ENCODE results near the gene ACSS2.

The ACSS2 gene

GRCh38 chr20:34849778-34850177 is 26.6 kb upstream of the ACSS2 start:
- H3K27me3 ChIP-seq (ENCODE audit: insufficient read depth, insufficient read length): no peaks in the 10 kb centered on the region
- no peaks in the 10 kb centered on the region for H3K4me1 ChIP-seq (ENCODE audit: insufficient read depth, insufficient read length)
- H3K9ac ChIP-seq (ENCODE audit: insufficient read length, low read depth): no peak overlapping the region
- H3K9me3 ChIP-seq (ENCODE audit: insufficient read depth, low read length): no peaks in the 10 kb centered on the region
- TF ChIP-seq YY1 (IDR thresholded peaks at IDR 0.05; ENCODE audit: insufficient read depth, insufficient read length): no peak
- TF ChIP-seq SUZ12 (IDR thresholded peaks at IDR 0.05; ENCODE audit: extremely low read depth, insufficient read depth, insufficient read length): no peak
- no peak for TF ChIP-seq ZNF274 (IDR thresholded peaks at IDR 0.05; ENCODE audit: low read depth, low read length)
- no peak for DNase-seq (ENCODE audit: low read depth, low spot score)
- peaks cover 39% of the 10 kb centered on the region for H3K36me3 ChIP-seq (ENCODE audit: insufficient read depth, insufficient read length, low read length)
- no peak overlapping the region for H3K4me3 ChIP-seq (ENCODE audit: insufficient read length, low read depth)

GRCh38 chr20:34850969-34851368 is 25.4 kb upstream of the ACSS2 start:
- H3K9me3 ChIP-seq (ENCODE audit: insufficient read depth, low read length): no peaks in the 10 kb centered on the region
- H3K9ac ChIP-seq (ENCODE audit: insufficient read length, low read depth): no peak overlapping the region
- DNase-seq (ENCODE audit: low read depth, low spot score): no peak
- peaks cover 42% of the 10 kb centered on the region for H3K36me3 ChIP-seq (ENCODE audit: insufficient read depth, insufficient read length, low read length)
- TF ChIP-seq YY1 (IDR thresholded peaks at IDR 0.05; ENCODE audit: insufficient read depth, insufficient read length) (no peak), SUZ12 (IDR thresholded peaks at IDR 0.05; ENCODE audit: extremely low read depth, insufficient read depth, insufficient read length) (no peak), ZNF274 (IDR thresholded peaks at IDR 0.05; ENCODE audit: low read depth, low read length) (no peak)
- no peak overlapping the region for H3K4me3 ChIP-seq (ENCODE audit: insufficient read length, low read depth)
- H3K4me1 ChIP-seq (ENCODE audit: insufficient read depth, insufficient read length): no peaks in the 10 kb centered on the region
- no peaks in the 10 kb centered on the region for H3K27me3 ChIP-seq (ENCODE audit: insufficient read depth, insufficient read length)

DNA sequence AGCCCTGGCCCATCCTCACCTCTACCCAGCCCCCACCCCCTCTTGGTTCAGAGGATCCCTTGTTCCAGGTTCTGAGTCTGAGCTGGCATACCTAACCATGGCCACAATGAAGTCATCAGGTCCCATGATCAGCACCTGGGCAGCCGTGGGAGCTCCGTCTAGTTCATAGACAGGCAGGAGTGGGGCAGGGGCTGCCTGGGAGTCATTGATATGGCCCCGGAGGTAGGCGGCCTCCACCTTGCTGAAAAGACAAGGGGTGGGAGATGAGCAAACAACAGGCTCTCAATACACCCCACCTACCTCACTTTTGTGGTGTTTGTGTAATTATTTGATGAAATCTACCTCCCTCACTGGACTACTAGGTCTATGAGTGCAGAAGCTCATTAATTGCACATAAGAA is 24.1 kb upstream of the ACSS2 start:
- DNase-seq (ENCODE audit: low read depth, low spot score): no peak
- Histone ChIP-seq H3K4me1 (ENCODE audit: insufficient read depth, insufficient read length) (no peaks in the 10 kb centered on the region), H3K9ac (ENCODE audit: insufficient read length, low read depth) (no peak overlapping the region), H3K4me3 (ENCODE audit: insufficient read length, low read depth) (no peak overlapping the region), H3K9me3 (ENCODE audit: insufficient read depth, low read length) (no peaks in the 10 kb centered on the region), H3K36me3 (ENCODE audit: insufficient read depth, insufficient read length, low read length) (peaks cover 48% of the 10 kb centered on the region), H3K27me3 (ENCODE audit: insufficient read depth, insufficient read length) (no peaks in the 10 kb centered on the region)
- TF ChIP-seq YY1 (IDR thresholded peaks at IDR 0.05; ENCODE audit: insufficient read depth, insufficient read length): no peak
- TF ChIP-seq ZNF274 (IDR thresholded peaks at IDR 0.05; ENCODE audit: low read depth, low read length): no peak
- TF ChIP-seq SUZ12 (IDR thresholded peaks at IDR 0.05; ENCODE audit: extremely low read depth, insufficient read depth, insufficient read length): no peak

DNA sequence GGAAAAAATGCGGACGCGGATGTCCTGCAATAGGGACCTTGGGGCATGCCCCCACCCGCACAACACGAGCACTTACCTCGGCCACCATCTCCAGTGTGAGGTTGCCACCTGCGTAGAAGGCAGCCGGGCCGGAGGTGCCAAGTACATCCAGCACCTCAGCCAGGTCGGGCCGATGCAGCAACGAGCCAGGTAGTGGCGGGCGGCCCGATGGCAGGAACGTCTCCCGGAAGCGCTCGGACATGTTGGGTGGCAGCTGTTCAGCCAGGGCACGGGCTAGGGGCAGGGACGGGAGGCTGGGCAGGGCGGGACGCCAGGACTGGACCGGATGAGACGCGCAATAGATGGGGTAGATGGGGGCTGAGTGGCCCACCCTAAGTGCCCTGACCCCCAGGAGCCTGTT is 17.0 kb upstream of the ACSS2 start:
- Histone ChIP-seq H3K4me1 (ENCODE audit: insufficient read depth, insufficient read length) (peaks cover 2% of the 10 kb centered on the region), H3K36me3 (ENCODE audit: insufficient read depth, insufficient read length, low read length) (peaks cover 37% of the 10 kb centered on the region), H3K27me3 (ENCODE audit: insufficient read depth, insufficient read length) (no peaks in the 10 kb centered on the region), H3K4me3 (ENCODE audit: insufficient read length, low read depth) (no peak overlapping the region), H3K9me3 (ENCODE audit: insufficient read depth, low read length) (no peaks in the 10 kb centered on the region), H3K9ac (ENCODE audit: insufficient read length, low read depth) (no peak overlapping the region)
- DNase-seq (ENCODE audit: low read depth, low spot score): no peak
- TF ChIP-seq SUZ12 (IDR thresholded peaks at IDR 0.05; ENCODE audit: extremely low read depth, insufficient read depth, insufficient read length): no peak
- TF ChIP-seq YY1 (IDR thresholded peaks at IDR 0.05; ENCODE audit: insufficient read depth, insufficient read length): no peak
- no peak for TF ChIP-seq ZNF274 (IDR thresholded peaks at IDR 0.05; ENCODE audit: low read depth, low read length)

GRCh38 chr20:34859826-34860545 is 16.4 kb upstream of the ACSS2 start:
- DNase-seq (ENCODE audit: low read depth, low spot score): no peak
- H3K27me3 ChIP-seq (ENCODE audit: insufficient read depth, insufficient read length): no peaks in the 10 kb centered on the region
- no peak overlapping the region for H3K9ac ChIP-seq (ENCODE audit: insufficient read length, low read depth)
- no peak overlapping the region for H3K4me3 ChIP-seq (ENCODE audit: insufficient read length, low read depth)
- TF ChIP-seq SUZ12 (IDR thresholded peaks at IDR 0.05; ENCODE audit: extremely low read depth, insufficient read depth, insufficient read length): no peak
- TF ChIP-seq ZNF274 (IDR thresholded peaks at IDR 0.05; ENCODE audit: low read depth, low read length): no peak
- no peak for TF ChIP-seq YY1 (IDR thresholded peaks at IDR 0.05; ENCODE audit: insufficient read depth, insufficient read length)
- H3K9me3 ChIP-seq (ENCODE audit: insufficient read depth, low read length): no peaks in the 10 kb centered on the region
- peaks cover 30% of the 10 kb centered on the region for H3K36me3 ChIP-seq (ENCODE audit: insufficient read depth, insufficient read length, low read length)
- peaks cover 2% of the 10 kb centered on the region for H3K4me1 ChIP-seq (ENCODE audit: insufficient read depth, insufficient read length)

GRCh38 chr20:34861386-34862084 is 14.9 kb upstream of the ACSS2 start:
- Histone ChIP-seq H3K9ac (ENCODE audit: insufficient read length, low read depth) (no peak overlapping the region), H3K4me1 (ENCODE audit: insufficient read depth, insufficient read length) (peaks cover 2% of the 10 kb centered on the region), H3K27me3 (ENCODE audit: insufficient read depth, insufficient read length) (no peaks in the 10 kb centered on the region), H3K9me3 (ENCODE audit: insufficient read depth, low read length) (no peaks in the 10 kb centered on the region), H3K4me3 (ENCODE audit: insufficient read length, low read depth) (no peak overlapping the region), H3K36me3 (ENCODE audit: insufficient read depth, insufficient read length, low read length) (peaks cover 18% of the 10 kb centered on the region)
- no peak for DNase-seq (ENCODE audit: low read depth, low spot score)
- TF ChIP-seq YY1 (IDR thresholded peaks at IDR 0.05; ENCODE audit: insufficient read depth, insufficient read length) (no peak), SUZ12 (IDR thresholded peaks at IDR 0.05; ENCODE audit: extremely low read depth, insufficient read depth, insufficient read length) (no peak), ZNF274 (IDR thresholded peaks at IDR 0.05; ENCODE audit: low read depth, low read length) (no peak)

- TF ChIP-seq SUZ12 (IDR thresholded peaks at IDR 0.05; ENCODE audit: extremely low read depth, insufficient read depth, insufficient read length) (no peak), ZNF274 (IDR thresholded peaks at IDR 0.05; ENCODE audit: low read depth, low read length) (no peak), YY1 (IDR thresholded peaks at IDR 0.05; ENCODE audit: insufficient read depth, insufficient read length) (no peak)
- Histone ChIP-seq H3K36me3 (ENCODE audit: insufficient read depth, insufficient read length, low read length) (peaks cover 14% of the 10 kb centered on the region), H3K4me3 (ENCODE audit: insufficient read length, low read depth) (no peak overlapping the region)
Measured at GRCh38 chr20:34862724-34863123, 13.7 kb upstream of the ACSS2 start.

More at GRCh38 chr20:34862724-34863123, 13.7 kb upstream of the ACSS2 start:
- no peak overlapping the region for H3K9ac ChIP-seq (ENCODE audit: insufficient read length, low read depth)
- H3K9me3 ChIP-seq (ENCODE audit: insufficient read depth, low read length): no peaks in the 10 kb centered on the region
- no peak for DNase-seq (ENCODE audit: low read depth, low spot score)
- H3K4me1 ChIP-seq (ENCODE audit: insufficient read depth, insufficient read length): peaks cover 2% of the 10 kb centered on the region
- no peaks in the 10 kb centered on the region for H3K27me3 ChIP-seq (ENCODE audit: insufficient read depth, insufficient read length)

Data from NT2/D1 (cell line).